Measurements from ENCODE around the gene NTN1.

Gene NTN1

GRCh38 chr17:9266031-9266680 lies 244.8 kb downstream of the NTN1 start:
- no peak for TF ChIP-seq GATA3 (IDR thresholded peaks at IDR 0.05; ENCODE audit: low read depth, low read length)
- no peak for TF ChIP-seq GATA2 (IDR thresholded peaks at IDR 0.05; ENCODE audit: low read depth, low read length)

- no peak for TF ChIP-seq GATA2 (IDR thresholded peaks at IDR 0.05; ENCODE audit: low read depth, low read length)
- no peak for TF ChIP-seq GATA3 (IDR thresholded peaks at IDR 0.05; ENCODE audit: low read depth, low read length)
These were observed 245.4 kb downstream of the NTN1 start for GRCh38 chr17:9266697-9267117.

GRCh38 chr17:9268546-9268945 lies 247.2 kb downstream of the NTN1 start:
- TF ChIP-seq GATA2 (IDR thresholded peaks at IDR 0.05; ENCODE audit: low read depth, low read length): no peak
- TF ChIP-seq GATA3 (IDR thresholded peaks at IDR 0.05; ENCODE audit: low read depth, low read length): no peak

- TF ChIP-seq GATA2 (IDR thresholded peaks at IDR 0.05; ENCODE audit: low read depth, low read length) (no peak), GATA3 (IDR thresholded peaks at IDR 0.05; ENCODE audit: low read depth, low read length) (no peak)
These were observed 248.2 kb downstream of the NTN1 start for GRCh38 chr17:9269350-9270035.

- TF ChIP-seq GATA3 (IDR thresholded peaks at IDR 0.05; ENCODE audit: low read depth, low read length) (no peak), GATA2 (IDR thresholded peaks at IDR 0.05; ENCODE audit: low read depth, low read length) (no peak)
These were observed 249.6 kb downstream of the NTN1 start for GRCh38 chr17:9270921-9271320.

- TF ChIP-seq GATA2 (IDR thresholded peaks at IDR 0.05; ENCODE audit: low read depth, low read length) (no peak), GATA3 (IDR thresholded peaks at IDR 0.05; ENCODE audit: low read depth, low read length) (no peak)
These were observed 250.7 kb downstream of the NTN1 start for GRCh38 chr17:9271989-9272388.

GRCh38 chr17:9272501-9273200 lies 251.3 kb downstream of the NTN1 start:
- no peak for TF ChIP-seq GATA3 (IDR thresholded peaks at IDR 0.05; ENCODE audit: low read depth, low read length)
- TF ChIP-seq GATA2 (IDR thresholded peaks at IDR 0.05; ENCODE audit: low read depth, low read length): no peak

- TF ChIP-seq GATA2 (IDR thresholded peaks at IDR 0.05; ENCODE audit: low read depth, low read length) (no peak), GATA3 (IDR thresholded peaks at IDR 0.05; ENCODE audit: low read depth, low read length) (no peak)
These were observed 252.4 kb downstream of the NTN1 start for GRCh38 chr17:9273428-9274391.

GRCh38 chr17:9274973-9275372 lies 253.7 kb downstream of the NTN1 start:
- TF ChIP-seq GATA2 (IDR thresholded peaks at IDR 0.05; ENCODE audit: low read depth, low read length) (no peak), GATA3 (IDR thresholded peaks at IDR 0.05; ENCODE audit: low read depth, low read length) (no peak)

- no peak for TF ChIP-seq GATA3 (IDR thresholded peaks at IDR 0.05; ENCODE audit: low read depth, low read length)
- TF ChIP-seq GATA2 (IDR thresholded peaks at IDR 0.05; ENCODE audit: low read depth, low read length): no peak
These were observed 258.6 kb downstream of the NTN1 start for GRCh38 chr17:9279893-9280292.

- TF ChIP-seq GATA2 (IDR thresholded peaks at IDR 0.05; ENCODE audit: low read depth, low read length) (no peak), GATA3 (IDR thresholded peaks at IDR 0.05; ENCODE audit: low read depth, low read length) (no peak)
These were observed 262.6 kb downstream of the NTN1 start for GRCh38 chr17:9283909-9284308.

GRCh38 chr17:9284884-9285283 lies 263.6 kb downstream of the NTN1 start:
- no peak for TF ChIP-seq GATA2 (IDR thresholded peaks at IDR 0.05; ENCODE audit: low read depth, low read length)
- TF ChIP-seq GATA3 (IDR thresholded peaks at IDR 0.05; ENCODE audit: low read depth, low read length): no peak

- TF ChIP-seq GATA3 (IDR thresholded peaks at IDR 0.05; ENCODE audit: low read depth, low read length) (no peak), GATA2 (IDR thresholded peaks at IDR 0.05; ENCODE audit: low read depth, low read length) (no peak)
These were observed 264.5 kb downstream of the NTN1 start for GRCh38 chr17:9285602-9286427.
